H1 (cell line): ENCODE measurements around the gene KCNQ1. TPM values are rescaled to one million over a fixed set of nuclear protein-coding genes. Genes with fewer than 3 reads are reported as not detected.

Experiments used
- CTCF ChIA-PET: fragments of 300-600 bp; sonication (Branson Sonifier 250); formaldehyde crosslinking; loops from one replicate; lab custom pipeline; 2021; ENCODE audit not compliant: partially characterized antibody; lab: Charles Lee
- POLR2A ChIA-PET: fragments of 300-600 bp; sonication (Branson Sonifier 250); formaldehyde crosslinking; loops from one replicate; lab custom pipeline; 2021; ENCODE audit warnings: inconsistent platforms; ENCODE audit not compliant: partially characterized antibody; lab: Charles Lee
- DNase-seq, 2 experiments: peaks; one replicate each; pipeline versions ENCODE4 v3.0.0 to v3.0.0-alpha.2; 2010 to 2022; ENCODE audit warnings: low spot score in 2 of 2, low read depth in 1 of 2, mixed read lengths in 1 of 2
- FAIRE-seq: peaks from 2 replicates; lab custom pipeline; 2011; peaks lifted over from hg19 to GRCh38; lab: Jason Lieb, UNC
- H2AFZ ChIP-seq: 2 replicates; pipeline ENCODE4 v1.8.1; 2012; ENCODE audit warnings: low read length, inconsistent platforms
- H2AK5ac ChIP-seq: 2 replicates; pipeline ENCODE4 v1.6.1; 2013; ENCODE audit warnings: low read depth, low read length
- H2BK120ac ChIP-seq: replicated peaks from 2 replicates; pipeline ENCODE3; 2013; ENCODE audit warnings: low read depth, low read length, inconsistent platforms
- H2BK12ac ChIP-seq: 2 replicates; pipeline ENCODE4 v1.6.1; 2013; ENCODE audit warnings: low read depth, low read length
- H2BK15ac ChIP-seq: 2 replicates; pipeline ENCODE4 v1.6.1; 2013; ENCODE audit warnings: low read length
- H2BK20ac ChIP-seq: 2 replicates; pipeline ENCODE4 v1.6.1; 2013; ENCODE audit warnings: low read length
- H2BK5ac ChIP-seq: 2 replicates; pipeline ENCODE4 v1.6.1; 2013; ENCODE audit warnings: low read depth, low read length
- H3K14ac ChIP-seq: 2 replicates; pipeline ENCODE4 v1.6.1; 2013; ENCODE audit warnings: inconsistent platforms; ENCODE audit not compliant: insufficient read length
- H3K18ac ChIP-seq: 2 replicates; pipeline ENCODE4 v1.6.1; 2013; ENCODE audit warnings: low read length; ENCODE audit errors: extremely low read depth
- H3K23ac ChIP-seq: 2 replicates; pipeline ENCODE4 v1.6.1; 2013; ENCODE audit warnings: inconsistent platforms; ENCODE audit not compliant: insufficient read length
- H3K23me2 ChIP-seq: 2 replicates; pipeline ENCODE4 v1.6.1; 2013; ENCODE audit warnings: low read depth, low read length
- H3K27ac ChIP-seq: 2 replicates; pipeline ENCODE4 v1.6.1; 2011; ENCODE audit warnings: low read depth, low read length, inconsistent platforms
- H3K27me3 ChIP-seq, 4 experiments: replicated peaks in 1 of 4; 1 replicate in 1 of 4; 2 replicates in 3 of 4; pipeline versions ENCODE4 v1.6.1 to v1.8.1; 2011 to 2013; ENCODE audit warnings: low read length in 3 of 4, mild to moderate bottlenecking in 3 of 4, inconsistent platforms in 2 of 4, mixed read lengths in 2 of 4, moderate library complexity in 1 of 4; ENCODE audit not compliant: control insufficient read depth in 3 of 4, insufficient read depth in 3 of 4; ENCODE audit errors: extremely low read depth in 1 of 4
- H3K36me3 ChIP-seq, 4 experiments: 2 replicates each; pipeline versions ENCODE4 v1.6.1 to v1.8.1; 2011 to 2013; ENCODE audit warnings: mild to moderate bottlenecking in 4 of 4, low read length in 3 of 4, moderate library complexity in 2 of 4, control low read depth in 1 of 4, inconsistent platforms in 1 of 4; ENCODE audit not compliant: insufficient read depth in 4 of 4, control insufficient read depth in 2 of 4
- H3K4ac ChIP-seq: replicated peaks from 2 replicates; pipeline ENCODE3; 2013; ENCODE audit warnings: low read length, low read depth, mixed read lengths, inconsistent platforms; ENCODE audit not compliant: insufficient read length
- H3K4me1 ChIP-seq, 4 experiments: replicated peaks in 1 of 4; 1 replicate in 1 of 4; 2 replicates in 3 of 4; pipeline versions ENCODE4 v1.6.1 to v1.8.1; 2011 to 2013; ENCODE audit warnings: low read length in 3 of 4, inconsistent platforms in 2 of 4, mixed read lengths in 1 of 4; ENCODE audit not compliant: insufficient read depth in 4 of 4, control insufficient read depth in 3 of 4
- H3K4me2 ChIP-seq, 2 experiments: 2 replicates each; pipeline versions ENCODE4 v1.6.1 to v1.8.1; 2011 to 2013; ENCODE audit warnings: low read depth in 2 of 2, low read length in 2 of 2, control low read depth in 1 of 2, inconsistent platforms in 1 of 2, mild to moderate bottlenecking in 1 of 2; ENCODE audit not compliant: insufficient read depth in 1 of 2
- H3K4me3 ChIP-seq, 4 experiments: fragments of 200-600, 300-600 bp in 1 of 4; sonication (generic), shearing (Covaris generic), sonication (Bioruptor Twin) in 1 of 4; 2 replicates each; pipeline versions ENCODE4 v1.5.1 to v1.8.1; 2011 to 2016; ENCODE audit warnings: low read length in 4 of 4, low read depth in 3 of 4, control low read depth in 2 of 4, inconsistent platforms in 2 of 4, mild to moderate bottlenecking in 2 of 4, mixed read lengths in 1 of 4, moderate library complexity in 1 of 4; ENCODE audit not compliant: insufficient read depth in 2 of 4; ENCODE audit errors: extremely low read depth in 1 of 4
- H3K56ac ChIP-seq: replicated peaks from 2 replicates; pipeline ENCODE3; 2013; ENCODE audit warnings: low read depth, mild to moderate bottlenecking, mixed read lengths, low read length, inconsistent platforms; ENCODE audit not compliant: insufficient read length
- H3K79me1 ChIP-seq: 2 replicates; pipeline ENCODE4 v1.6.1; 2013; ENCODE audit warnings: low read depth, low read length, control low read depth
- H3K79me2 ChIP-seq, 2 experiments: 2 replicates each; pipeline versions ENCODE4 v1.6.1 to v1.8.1; 2012 to 2013; ENCODE audit warnings: low read length in 2 of 2, mild to moderate bottlenecking in 2 of 2, inconsistent platforms in 1 of 2; ENCODE audit not compliant: insufficient read depth in 2 of 2, control insufficient read depth in 1 of 2
- H3K9ac ChIP-seq, 4 experiments: replicated peaks in 1 of 4; 1 replicate in 1 of 4; 2 replicates in 3 of 4; pipeline versions ENCODE4 v1.6.1 to v1.8.1; 2011 to 2013; ENCODE audit warnings: low read depth in 3 of 4, low read length in 3 of 4, control low read depth in 2 of 4, mild to moderate bottlenecking in 2 of 4, moderate library complexity in 2 of 4, inconsistent platforms in 1 of 4; ENCODE audit errors: extremely low read depth in 1 of 4
- H3K9me3 ChIP-seq, 2 experiments: 2 replicates each; pipeline versions ENCODE4 v1.6.1 to v1.8.1; 2012 to 2013; ENCODE audit warnings: mild to moderate bottlenecking in 2 of 2, moderate library complexity in 2 of 2, control low read depth in 1 of 2, inconsistent platforms in 1 of 2, low read depth in 1 of 2, low read length in 1 of 2, mixed read lengths in 1 of 2; ENCODE audit not compliant: insufficient read depth in 2 of 2
- H4K20me1 ChIP-seq, 2 experiments: replicated peaks in 1 of 2; 2 replicates each; pipeline versions ENCODE3 to v1.8.1; 2011 to 2013; ENCODE audit warnings: inconsistent platforms in 2 of 2, low read length in 2 of 2, mild to moderate bottlenecking in 1 of 2; ENCODE audit not compliant: insufficient read depth in 2 of 2, control insufficient read depth in 1 of 2
- H4K5ac ChIP-seq: 2 replicates; pipeline ENCODE4 v1.6.1; 2013; ENCODE audit warnings: low read length, low read depth, mixed read lengths, inconsistent platforms; ENCODE audit not compliant: insufficient read length
- H4K8ac ChIP-seq: 2 replicates; pipeline ENCODE4 v1.8.0; 2013; ENCODE audit warnings: mild to moderate bottlenecking, moderate library complexity, low read length, inconsistent platforms; ENCODE audit not compliant: insufficient read depth; ENCODE audit errors: extremely low read depth
- H4K91ac ChIP-seq: replicated peaks from 2 replicates; pipeline ENCODE3; 2013; ENCODE audit warnings: low read length, mixed read lengths, inconsistent platforms; ENCODE audit not compliant: insufficient read length
- CREB1 ChIP-seq: IDR thresholded peaks from 2 replicates; pipeline ENCODE4 v1.6.1; 2012; ENCODE audit warnings: inconsistent platforms
- WGBS, 2 experiments: shearing (Covaris generic) in 1 of 2; methylation state at CpG; one replicate each; pipeline versions ENCODE4 v1.1.6 to v1.1.7; 2013 to 2015; ENCODE audit warnings: low lambda C conversion rate in 2 of 2, mixed read lengths in 2 of 2, inconsistent platforms in 1 of 2, low coverage in 1 of 2, missing lambda C conversion rate in 1 of 2; ENCODE audit not compliant: insufficient replicate concordance in 2 of 2, insufficient coverage in 1 of 2, insufficient read length in 1 of 2; ENCODE audit errors: extremely low coverage in 1 of 2, missing lambda C conversion rate in 1 of 2; 5-methylcytosine and 5-hydroxymethylcytosine counted together
- polyA plus RNA-seq, 7 experiments: library from polyadenylated mRNA; depleted of rRNA in 3 of 7; stranded (reverse) in 5 of 7; unstranded in 2 of 7; fragments of >200 nt in 5 of 7; fragments of 200-250 nt in 2 of 7; gene quantifications; 1 replicate in 5 of 7; 2 replicates in 1 of 7; 4 replicates in 1 of 7; pipeline versions ENCODE4 v1.2.1 to v1.2.3, GENCODE V29; 2011 to 2013; ENCODE audit warnings: missing spikeins in 2 of 7, mixed read lengths in 2 of 7
- total RNA-seq: library from RNA; stranded (reverse); fragmentation: NEBNext Ultra II Directional; extraction: Animal tissue kit (Norgen Biotek cat#: 25700); gene quantifications from 2 replicates; pipeline ENCODE4 v1.2.1, GENCODE V29; 2021

Gene KCNQ1
- total and polyA plus RNA-seq, 2 of the 8 experiments (the other 6 are each of a cell fraction or from before 2014, with no cell fraction given), result 1.9 to 2.0 TPM

GRCh38 chr11:2571598-2572281 lies 126.9 kb downstream of the KCNQ1 start:
- no peak overlapping the region for H2BK120ac ChIP-seq
- no peak overlapping the region for H3K14ac ChIP-seq
- no peak overlapping the region for H2BK15ac ChIP-seq
- WGBS, 2 experiments, result 94% methylated on average over 20 of the region's 23 CpGs; no CpG with 5 or more reads in 1 of the 2 experiments
- H2BK5ac ChIP-seq, result no peak overlapping the region
- H3K9me3 ChIP-seq, result peaks cover 0 to 6% of the 10 kb centered on the region in 2 experiments; a peak in 1 of 4 replicates
- H4K5ac ChIP-seq, result no peak overlapping the region
- peaks cover 0 to 48% (median 29%) of the 10 kb centered on the region in 4 experiments; a peak in 5 of 7 replicates for H3K27me3 ChIP-seq
- DNase-seq (no peak), FAIRE-seq (no peak)
- no peak overlapping the region for H2AK5ac ChIP-seq
- H3K23me2 ChIP-seq, result no peaks in the 10 kb centered on the region
- H3K4me3 ChIP-seq, result no peak overlapping the region
- no peak overlapping the region for H3K9ac ChIP-seq
- no peak overlapping the region for H3K18ac ChIP-seq
- no peak overlapping the region for H2BK12ac ChIP-seq
- H3K4me2 ChIP-seq, result no peak overlapping the region
- no peak overlapping the region for H4K8ac ChIP-seq
- peaks cover 0 to 3% (median 0%) of the 10 kb centered on the region in 4 experiments; a peak in 1 of 7 replicates for H3K4me1 ChIP-seq
- no peaks in the 10 kb centered on the region for H3K79me2 ChIP-seq
- no peak overlapping the region for H2BK20ac ChIP-seq
- no peak overlapping the region for H4K91ac ChIP-seq
- no peaks in the 10 kb centered on the region for H3K79me1 ChIP-seq
- no peaks in the 10 kb centered on the region for H3K36me3 ChIP-seq
- H4K20me1 ChIP-seq, result peaks cover 0 to 3% of the 10 kb centered on the region in 2 experiments
- no peak overlapping the region for H3K56ac ChIP-seq
- H3K23ac ChIP-seq, result no peak overlapping the region
- POLR2A ChIA-PET, result no interaction called here
- H2AFZ ChIP-seq, result no peak overlapping the region
- no peak overlapping the region for H3K27ac ChIP-seq
- H3K4ac ChIP-seq, result no peak overlapping the region
- CTCF ChIA-PET, result interaction anchor here (1.0 to 1.7 kb wide), 3 partner anchors 152 to 316 kb away, joined by 3 to 4 read pairs (median 3); no protein-coding TSS in a partner anchor
- no peak for TF ChIP-seq CREB1
